Retinal pigment epithelial cell (primary cell): Measurements from ENCODE around the gene KCNC1.
A peak's percentile ranks its signal among the peaks of the same experiment; 100 is the strongest.

Experiments
- DNase-seq: peaks from one replicate; pipeline ENCODE4 v3.0.0-alpha.2; 2010; ENCODE audit warnings: low read depth
- H3K4me3 ChIP-seq: 2 replicates; pipeline ENCODE4 v1.5.1; 2011; ENCODE audit warnings: mild to moderate bottlenecking, low read length, control low read depth, moderate library complexity
- CTCF ChIP-seq: conservative IDR thresholded peaks from 2 replicates; pipeline ENCODE4 v1.5.1; 2011; ENCODE audit warnings: low read depth, low read length, control low read depth, inconsistent platforms

Gene KCNC1

GRCh38 chr11:17766073-17766359, 31.4 kb downstream of the KCNC1 start:
- no peak for DNase-seq
- no peak for TF ChIP-seq CTCF
- H3K4me3 ChIP-seq: no peak overlapping the region

GRCh38 chr11:17766590-17766989, 32.0 kb downstream of the KCNC1 start:
- no peak for DNase-seq
- H3K4me3 ChIP-seq: no peak overlapping the region
- peak; percentile 11 for TF ChIP-seq CTCF

GRCh38 chr11:17767301-17767885, 32.8 kb downstream of the KCNC1 start:
- DNase-seq: no peak
- TF ChIP-seq CTCF: no peak

GRCh38 chr11:17767914-17768313, 33.3 kb downstream of the KCNC1 start:
- TF ChIP-seq CTCF: no peak
- DNase-seq: no peak
- no peak overlapping the region for H3K4me3 ChIP-seq

More at GRCh38 chr11:17767301-17767885, 32.8 kb downstream of the KCNC1 start:
- H3K4me3 ChIP-seq: no peak overlapping the region

GRCh38 chr11:17768547-17768946, 34.0 kb downstream of the KCNC1 start:
- no peak for DNase-seq
- H3K4me3 ChIP-seq: no peak overlapping the region
- TF ChIP-seq CTCF: no peak

- no peak overlapping the region for H3K4me3 ChIP-seq
- TF ChIP-seq CTCF: no peak
- DNase-seq: no peak
Observed at GRCh38 chr11:17769218-17769617, 34.6 kb downstream of the KCNC1 start.

- no peak for DNase-seq
- no peak overlapping the region for H3K4me3 ChIP-seq
- peak; percentile 31 for TF ChIP-seq CTCF
Observed at GRCh38 chr11:17770048-17770652, 35.6 kb downstream of the KCNC1 start.
